Activated naive CD8-positive, alpha-beta T cell treated with anti-CD3 and anti-CD28 coated beads for 36 hours (primary cell): Measurements from ENCODE around the gene PFKFB2. TPM values are rescaled to one million over a fixed set of nuclear protein-coding genes. Genes with fewer than 3 reads are reported as not detected.

Source experiments
- DNase-seq: peaks from one replicate; pipeline ENCODE4 v3.0.0; 2021
- H3K27ac Mint-ChIP-seq: one replicate; pipeline ENCODE4 v1.8.0; 2022; ENCODE audit warnings: mild to moderate bottlenecking, moderate library complexity, mixed read lengths
- H3K27me3 Mint-ChIP-seq: one replicate; pipeline ENCODE4 v1.8.0; 2022; ENCODE audit warnings: mild to moderate bottlenecking, mixed read lengths
- H3K36me3 Mint-ChIP-seq: one replicate; pipeline ENCODE4 v1.8.0; 2021; ENCODE audit warnings: mild to moderate bottlenecking, mixed read lengths
- H3K4me1 Mint-ChIP-seq: one replicate; pipeline ENCODE4 v1.8.0; 2021; ENCODE audit warnings: mixed read lengths
- H3K4me3 Mint-ChIP-seq: one replicate; pipeline ENCODE4 v1.8.0; 2022; ENCODE audit warnings: mild to moderate bottlenecking, moderate library complexity, mixed read lengths
- H3K9me3 Mint-ChIP-seq: one replicate; pipeline ENCODE4 v1.8.0; 2022; ENCODE audit warnings: mixed read lengths
- total RNA-seq, 2 experiments: library from RNA; stranded (reverse); gene quantifications; one replicate each; pipeline ENCODE4 v1.2.3, GENCODE V29; 2021

Gene PFKFB2
- total RNA-seq, 2 experiments from 2014 or later: 3.9 to 5.2 TPM

DNA sequence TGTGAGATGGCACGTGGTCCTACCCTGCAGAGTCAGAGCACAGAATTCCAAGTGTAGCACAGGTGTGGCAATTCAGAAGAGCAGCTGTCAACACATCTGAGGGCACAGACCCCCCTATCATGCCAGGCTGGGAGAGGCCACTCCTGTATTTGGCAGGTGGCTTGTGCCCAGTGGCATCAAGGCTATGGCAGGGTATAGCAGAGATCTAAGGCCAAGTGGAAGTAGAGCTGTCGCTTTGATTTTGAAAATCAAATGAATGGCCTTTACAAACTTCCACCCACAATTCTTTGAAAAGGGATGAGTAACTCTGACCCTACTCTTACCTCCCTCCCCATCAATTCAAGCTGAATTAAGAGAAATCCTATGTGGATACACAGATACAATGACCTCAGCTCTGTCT is 33.9 kb upstream of the PFKFB2 start:
- Mint-ChIP-seq H3K27me3 (peaks cover 3% of the 10 kb centered on the region), H3K27ac (no peak overlapping the region), H3K36me3 (no peaks in the 10 kb centered on the region), H3K4me1 (peaks cover 4% of the 10 kb centered on the region), H3K4me3 (no peak overlapping the region), H3K9me3 (no peaks in the 10 kb centered on the region)
- no peak for DNase-seq

DNA sequence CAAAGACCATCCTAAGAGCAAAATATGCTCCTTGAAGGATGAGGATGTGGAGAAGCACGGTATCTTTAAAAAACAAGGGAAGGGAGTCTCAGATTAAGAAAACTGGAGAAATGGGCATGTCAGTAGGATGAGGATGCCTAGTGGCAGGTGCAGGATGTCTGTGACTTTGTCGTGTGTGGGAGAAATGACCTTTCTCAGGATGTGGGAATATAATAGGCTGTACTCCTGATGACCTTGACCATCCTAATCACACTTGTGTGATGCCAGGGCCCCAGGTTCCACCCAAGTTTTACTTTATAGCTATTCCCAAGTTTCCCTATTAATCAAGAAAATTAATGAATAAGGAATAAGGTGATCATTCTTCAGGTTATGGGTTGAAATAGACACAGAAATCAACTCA is 33.4 kb upstream of the PFKFB2 start:
- Mint-ChIP-seq H3K4me3 (no peak overlapping the region), H3K36me3 (no peaks in the 10 kb centered on the region), H3K27me3 (peaks cover 5% of the 10 kb centered on the region), H3K4me1 (peaks cover 7% of the 10 kb centered on the region), H3K9me3 (no peaks in the 10 kb centered on the region), H3K27ac (no peak overlapping the region)
- no peak for DNase-seq

DNA sequence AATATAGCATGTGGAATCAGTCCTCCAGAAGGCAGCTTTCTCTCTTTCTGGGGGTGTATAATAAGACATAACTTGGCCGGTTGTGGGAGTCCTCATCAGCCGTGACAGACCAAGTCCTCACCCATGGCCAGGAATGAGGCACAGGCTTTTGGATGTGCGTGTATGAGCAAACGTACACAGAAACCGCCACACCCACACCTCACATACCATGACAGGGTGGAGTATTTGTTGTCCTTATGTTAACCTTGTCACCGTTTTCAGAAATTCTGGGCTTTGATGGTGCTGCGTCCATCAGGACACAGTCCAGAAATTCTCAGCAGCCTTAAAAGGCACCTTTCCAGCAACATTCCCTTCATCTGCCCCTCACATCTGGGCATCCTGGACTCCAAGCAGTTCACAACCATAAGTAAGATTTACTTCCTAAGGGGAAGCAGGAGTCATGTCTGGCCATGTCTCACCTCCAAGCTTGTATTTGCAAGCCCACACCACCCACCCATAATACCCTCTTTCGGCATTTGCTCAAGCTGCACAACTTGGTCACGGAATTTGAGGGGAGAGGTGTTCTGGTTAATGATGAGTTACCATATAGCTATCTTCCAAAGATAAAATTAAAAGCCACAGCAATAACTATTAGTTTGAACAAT is 32.9 kb upstream of the PFKFB2 start:
- DNase-seq: no peak
- Mint-ChIP-seq H3K4me1 (peaks cover 9% of the 10 kb centered on the region), H3K27me3 (peaks cover 6% of the 10 kb centered on the region), H3K27ac (no peak overlapping the region), H3K36me3 (no peaks in the 10 kb centered on the region), H3K4me3 (no peak overlapping the region), H3K9me3 (no peaks in the 10 kb centered on the region)

DNA sequence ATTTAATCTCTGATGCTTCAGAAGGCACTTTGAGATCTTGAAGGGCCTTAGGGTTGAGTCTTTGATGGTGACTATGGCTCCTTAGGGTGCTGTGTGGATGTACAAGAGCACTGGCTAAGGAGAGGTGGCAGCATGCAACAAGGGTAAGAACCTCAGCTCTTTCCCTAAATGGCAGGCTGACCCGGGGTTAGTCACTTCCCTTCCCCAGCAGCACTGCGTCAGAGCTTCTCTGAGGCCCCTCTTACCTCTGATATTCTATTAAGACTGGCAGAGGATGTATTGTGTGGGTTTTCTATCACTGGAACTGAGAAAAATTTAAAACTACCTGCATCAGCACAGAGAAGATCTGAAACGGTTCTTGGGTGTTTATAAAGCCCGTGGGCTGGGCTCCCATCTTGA is 32.4 kb upstream of the PFKFB2 start:
- H3K27me3 Mint-ChIP-seq: peaks cover 6% of the 10 kb centered on the region
- peaks cover 9% of the 10 kb centered on the region for H3K4me1 Mint-ChIP-seq
- DNase-seq: no peak
- no peaks in the 10 kb centered on the region for H3K36me3 Mint-ChIP-seq
- H3K27ac Mint-ChIP-seq: no peak overlapping the region
- no peak overlapping the region for H3K4me3 Mint-ChIP-seq
- H3K9me3 Mint-ChIP-seq: no peaks in the 10 kb centered on the region

DNA sequence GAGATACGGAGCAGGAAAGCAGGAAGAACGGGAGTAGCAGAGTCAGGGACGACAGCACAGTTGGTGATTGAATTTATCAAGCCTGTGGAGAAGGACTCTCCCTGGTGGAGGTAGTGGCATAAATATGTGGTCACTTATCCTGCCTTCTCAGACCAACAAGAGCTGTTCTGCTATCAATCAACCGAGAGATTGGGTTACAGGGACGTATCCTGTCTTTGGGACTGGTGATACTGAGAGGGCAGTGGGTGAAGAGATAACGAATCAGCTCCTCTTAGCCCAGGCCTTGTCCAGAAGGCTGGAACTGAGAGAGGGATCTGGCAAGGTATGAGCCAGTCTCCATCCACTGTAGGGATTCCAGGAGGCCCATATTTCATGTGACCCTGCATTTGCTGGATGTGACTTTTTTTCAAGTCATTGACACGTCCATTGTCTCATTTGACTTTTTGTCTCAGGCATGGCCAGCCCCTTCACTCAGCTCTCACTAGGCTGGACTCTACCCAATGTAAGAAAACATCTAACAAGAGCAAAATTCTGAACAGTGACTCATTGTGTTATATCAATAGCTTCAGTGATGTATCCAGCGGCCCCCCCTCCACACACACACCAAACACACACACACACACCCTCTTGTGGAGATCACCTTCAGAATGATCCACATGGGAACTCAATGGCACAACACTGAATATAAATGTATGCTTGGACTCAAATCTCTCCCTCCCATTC is 31.8 kb upstream of the PFKFB2 start:
- H3K9me3 Mint-ChIP-seq: no peaks in the 10 kb centered on the region
- no peak overlapping the region for H3K4me3 Mint-ChIP-seq
- no peak for DNase-seq
- peaks cover 8% of the 10 kb centered on the region for H3K27me3 Mint-ChIP-seq
- no peaks in the 10 kb centered on the region for H3K36me3 Mint-ChIP-seq
- peaks cover 7% of the 10 kb centered on the region for H3K4me1 Mint-ChIP-seq
- no peak overlapping the region for H3K27ac Mint-ChIP-seq

DNA sequence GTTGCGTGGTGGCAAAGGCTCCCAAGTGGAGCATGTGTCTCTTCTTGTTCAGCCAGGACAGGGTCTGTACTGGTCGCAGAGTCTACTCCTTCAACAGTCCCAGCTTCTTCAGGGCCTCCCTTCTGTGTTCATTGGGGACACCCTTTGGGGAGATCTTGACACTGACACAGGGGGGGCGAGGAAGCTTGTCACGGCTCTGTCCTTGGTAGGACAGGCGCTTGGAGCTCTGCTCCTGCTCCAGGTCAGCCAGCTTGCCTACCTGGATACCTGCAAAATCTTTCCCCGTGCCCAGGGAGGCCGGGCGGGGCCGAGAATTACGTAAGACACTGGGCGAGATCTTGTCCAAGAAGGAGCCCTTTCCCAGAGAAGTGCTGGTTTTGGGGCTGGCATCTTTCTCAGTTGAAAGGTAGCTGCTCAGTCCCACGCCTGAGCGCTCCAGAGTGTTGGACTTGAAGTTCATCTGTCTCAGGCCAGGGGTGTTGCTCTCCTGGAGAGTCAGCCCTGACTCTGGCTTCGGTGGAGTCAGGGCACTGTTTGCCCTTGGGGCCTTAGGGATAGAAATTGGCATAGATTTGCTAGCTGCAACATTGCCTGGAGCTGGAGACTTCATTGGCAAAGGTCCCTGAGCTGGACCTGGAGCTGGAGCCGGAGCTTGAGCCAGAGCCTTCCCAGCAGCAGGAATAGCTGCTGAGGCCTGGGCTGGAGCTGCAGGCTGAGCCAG is 31.0 kb upstream of the PFKFB2 start:
- Mint-ChIP-seq H3K27me3 (peaks cover 12% of the 10 kb centered on the region), H3K4me1 (peaks cover 7% of the 10 kb centered on the region), H3K9me3 (no peaks in the 10 kb centered on the region), H3K4me3 (no peak overlapping the region), H3K36me3 (no peaks in the 10 kb centered on the region), H3K27ac (no peak overlapping the region)
- DNase-seq: no peak

DNA sequence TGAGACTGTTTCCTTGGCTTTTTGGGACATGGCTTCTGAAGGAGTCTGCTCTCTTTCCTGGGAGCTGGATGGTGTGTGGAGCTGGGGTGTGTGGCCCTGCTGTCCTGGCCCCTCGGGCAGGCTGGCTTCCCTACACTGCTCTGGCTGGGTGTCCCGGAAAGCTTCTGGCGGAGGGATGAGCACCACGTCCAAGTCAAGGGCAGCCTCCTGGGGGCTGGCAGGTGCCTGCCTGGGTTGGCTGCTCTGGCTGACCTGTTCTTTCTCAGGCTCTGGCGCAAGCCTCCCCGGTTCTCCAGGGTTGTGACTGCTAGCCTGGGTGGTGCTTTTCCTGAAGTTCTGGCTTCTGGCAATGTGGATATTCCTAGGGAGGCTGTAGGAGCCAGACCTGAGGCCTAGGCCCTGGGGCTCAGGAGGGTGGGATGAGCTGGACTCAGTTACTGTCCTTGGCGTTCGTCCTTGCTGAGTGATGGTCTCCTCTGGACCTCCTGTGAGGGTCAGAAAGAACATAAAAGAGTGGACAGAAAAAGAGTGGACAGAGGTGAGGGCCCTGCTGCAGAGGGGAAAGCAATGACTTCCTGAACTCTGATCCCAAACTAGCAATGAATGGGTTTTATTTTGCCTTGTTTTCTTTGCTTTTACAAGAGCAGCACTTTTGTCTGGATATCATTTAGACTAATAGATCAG is 29.9 kb upstream of the PFKFB2 start:
- Mint-ChIP-seq H3K36me3 (no peaks in the 10 kb centered on the region), H3K4me1 (peaks cover 7% of the 10 kb centered on the region), H3K4me3 (no peak overlapping the region), H3K27ac (no peak overlapping the region), H3K27me3 (peaks cover 18% of the 10 kb centered on the region), H3K9me3 (no peaks in the 10 kb centered on the region)
- DNase-seq: no peak

DNA sequence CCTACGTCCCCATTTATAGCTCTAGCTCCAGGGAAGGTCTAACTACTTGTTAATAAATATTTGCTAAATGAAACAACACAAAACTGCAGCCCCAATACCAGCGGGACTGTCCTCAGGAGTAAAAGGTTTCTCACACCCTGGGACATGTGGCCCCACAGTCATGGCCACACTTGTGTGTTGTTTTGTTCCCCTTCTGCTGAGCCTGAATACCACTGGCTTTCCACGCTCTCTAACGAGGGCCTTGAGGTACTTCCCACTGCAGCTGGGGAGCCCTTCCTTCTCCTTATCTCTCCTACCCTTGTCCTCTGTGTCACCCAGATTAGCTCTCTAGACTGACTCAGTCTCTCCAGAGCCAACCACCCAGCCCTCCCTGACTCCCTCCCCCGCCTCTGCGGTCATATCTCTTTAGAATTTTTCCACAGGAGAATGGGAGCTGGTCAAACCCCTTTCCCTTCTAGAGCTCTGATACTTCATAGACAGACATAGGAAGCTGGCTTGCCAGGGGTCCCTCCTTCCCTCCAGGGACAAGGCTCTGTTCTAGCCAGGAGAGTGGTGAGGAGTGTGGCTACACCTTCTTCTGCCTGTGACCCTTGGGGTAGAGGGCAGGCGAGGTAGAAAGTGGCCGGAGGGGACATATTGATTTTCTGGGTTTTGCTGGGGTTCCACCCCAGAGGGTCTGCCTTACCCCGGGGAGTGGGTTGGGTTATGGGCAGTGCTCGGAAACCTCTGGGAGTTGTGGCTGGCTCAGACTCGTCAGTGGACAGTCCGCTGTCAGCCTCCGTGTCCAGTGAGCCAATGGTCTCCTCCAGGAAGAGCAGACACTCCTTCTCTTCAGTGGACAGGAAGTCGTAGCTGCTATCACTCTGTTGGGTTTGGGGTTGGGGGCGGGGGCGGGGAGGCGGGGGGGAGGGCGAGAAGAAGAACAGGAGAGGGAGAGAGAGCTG is 28.6 kb upstream of the PFKFB2 start:
- Mint-ChIP-seq H3K36me3 (no peaks in the 10 kb centered on the region), H3K4me3 (no peak overlapping the region), H3K27me3 (peaks cover 26% of the 10 kb centered on the region)

DNA sequence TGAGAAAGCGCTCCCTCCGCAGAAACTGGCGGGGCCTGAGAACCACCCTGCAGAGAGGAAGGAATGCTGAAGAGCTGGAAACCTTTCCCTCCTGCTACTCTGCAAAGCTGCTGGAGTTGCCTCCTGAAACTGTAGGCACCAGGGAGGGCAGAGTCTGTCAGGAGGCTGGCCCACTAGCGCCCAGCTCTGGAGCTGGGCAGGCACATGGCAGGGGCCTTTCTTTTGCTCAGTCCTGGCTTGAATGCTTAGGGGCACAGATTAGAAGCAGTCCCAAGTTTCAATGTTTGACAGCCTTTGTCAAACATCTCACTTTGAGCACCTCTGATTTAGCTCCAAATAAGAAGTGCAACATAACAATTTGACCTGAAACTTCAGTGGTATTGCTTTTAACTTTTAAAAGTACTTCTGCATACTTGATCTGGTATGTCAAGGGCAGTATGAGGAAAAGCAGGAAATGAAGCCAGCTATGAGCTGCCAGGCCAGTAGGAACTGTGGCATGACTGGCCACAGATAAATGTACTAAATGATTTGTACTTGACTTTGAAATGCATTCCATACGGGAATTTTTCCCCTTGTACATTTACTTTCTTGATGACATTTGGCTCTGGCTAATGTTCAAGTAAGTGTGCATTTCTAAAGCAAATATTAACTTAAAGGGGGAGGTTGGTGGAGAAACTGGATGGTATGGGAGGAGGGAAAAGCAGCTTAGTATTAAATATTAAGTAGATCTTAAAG is 27.8 kb upstream of the PFKFB2 start:
- DNase-seq: no peak
- Mint-ChIP-seq H3K27ac (no peak overlapping the region), H3K36me3 (no peaks in the 10 kb centered on the region), H3K27me3 (peaks cover 30% of the 10 kb centered on the region), H3K4me3 (no peak overlapping the region), H3K9me3 (no peaks in the 10 kb centered on the region), H3K4me1 (peaks cover 7% of the 10 kb centered on the region)

More for the DNA sequence above, 28.6 kb upstream of the PFKFB2 start:
- Mint-ChIP-seq H3K9me3 (no peaks in the 10 kb centered on the region), H3K27ac (no peak overlapping the region), H3K4me1 (peaks cover 7% of the 10 kb centered on the region)
- DNase-seq: peak; percentile 14

DNA sequence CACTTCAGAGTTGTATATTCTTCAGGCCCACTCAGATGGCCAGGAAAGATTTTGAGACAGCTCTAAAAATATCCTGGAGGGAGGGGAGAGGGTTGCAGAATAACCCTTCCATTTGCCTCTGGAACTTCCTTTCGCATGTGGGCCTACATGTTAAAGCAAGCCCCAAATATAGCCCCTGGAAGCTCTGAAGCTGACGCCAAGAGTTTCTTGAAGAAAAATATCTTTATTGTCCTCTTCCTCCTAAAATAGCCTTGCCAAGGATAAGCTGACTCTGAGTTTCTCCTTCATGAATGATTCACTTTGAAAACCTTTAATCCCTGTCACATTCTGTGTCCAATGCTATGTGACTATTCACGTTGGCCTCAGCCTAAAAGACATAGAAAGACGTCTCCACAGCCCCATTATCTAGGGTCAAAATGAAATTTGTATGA is 27.0 kb upstream of the PFKFB2 start:
- DNase-seq: no peak
- H3K4me3 Mint-ChIP-seq: no peak overlapping the region
- no peaks in the 10 kb centered on the region for H3K36me3 Mint-ChIP-seq
- no peaks in the 10 kb centered on the region for H3K9me3 Mint-ChIP-seq
- H3K4me1 Mint-ChIP-seq: peaks cover 7% of the 10 kb centered on the region
- H3K27me3 Mint-ChIP-seq: peaks cover 35% of the 10 kb centered on the region
- no peak overlapping the region for H3K27ac Mint-ChIP-seq

DNA sequence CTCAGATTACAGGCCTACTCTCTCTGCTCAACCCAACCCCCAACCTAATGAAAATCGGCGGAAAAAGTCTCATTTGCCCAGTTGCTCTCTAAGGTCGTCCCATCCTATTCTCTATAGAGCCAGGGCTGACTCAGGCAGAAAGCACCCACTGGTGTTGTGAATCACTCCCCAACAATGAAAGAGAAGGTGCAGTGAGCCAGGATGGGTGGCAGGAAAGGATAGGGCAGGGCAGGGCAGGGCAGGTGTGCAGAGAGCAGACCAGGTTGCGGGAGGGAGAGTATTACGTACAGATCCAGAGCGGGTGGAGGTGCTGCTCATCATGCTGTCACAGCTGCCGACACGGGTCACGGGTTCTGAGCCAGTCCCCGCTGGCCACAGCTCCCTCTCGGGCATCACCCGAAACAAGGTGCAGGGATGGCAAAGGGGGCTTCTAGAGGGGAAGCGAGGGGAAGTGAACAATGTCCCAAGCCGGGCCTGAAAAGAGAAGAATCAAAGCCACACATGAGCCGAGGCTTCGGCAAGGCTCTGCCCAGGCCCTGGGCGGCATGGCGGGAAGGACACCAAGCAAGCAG is 25.8 kb upstream of the PFKFB2 start:
- Mint-ChIP-seq H3K9me3 (no peaks in the 10 kb centered on the region), H3K27ac (no peak overlapping the region), H3K4me3 (no peak overlapping the region), H3K4me1 (peaks cover 7% of the 10 kb centered on the region), H3K27me3 (peaks cover 41% of the 10 kb centered on the region), H3K36me3 (no peaks in the 10 kb centered on the region)
- DNase-seq: no peak

DNA sequence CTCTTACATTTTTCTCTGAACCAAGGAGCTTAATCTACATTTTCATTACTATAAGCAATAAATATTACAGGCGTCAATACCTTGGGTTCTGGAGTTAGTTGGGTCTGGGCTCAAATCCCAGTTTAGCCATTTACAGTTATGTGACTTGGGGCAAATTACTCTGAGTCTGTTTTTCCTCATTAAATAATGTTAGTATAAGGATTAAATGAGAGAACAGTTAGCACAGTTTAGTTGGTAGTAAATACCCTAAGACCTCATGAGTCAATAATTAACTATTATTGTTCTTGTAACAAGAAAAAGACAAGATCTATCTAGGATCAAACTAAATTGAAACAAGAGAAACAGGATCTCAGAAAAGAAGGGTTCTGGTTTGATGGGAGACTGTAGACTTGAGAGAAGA is 25.2 kb upstream of the PFKFB2 start:
- Mint-ChIP-seq H3K4me1 (peaks cover 7% of the 10 kb centered on the region), H3K27me3 (peaks cover 46% of the 10 kb centered on the region), H3K27ac (no peak overlapping the region)

DNA sequence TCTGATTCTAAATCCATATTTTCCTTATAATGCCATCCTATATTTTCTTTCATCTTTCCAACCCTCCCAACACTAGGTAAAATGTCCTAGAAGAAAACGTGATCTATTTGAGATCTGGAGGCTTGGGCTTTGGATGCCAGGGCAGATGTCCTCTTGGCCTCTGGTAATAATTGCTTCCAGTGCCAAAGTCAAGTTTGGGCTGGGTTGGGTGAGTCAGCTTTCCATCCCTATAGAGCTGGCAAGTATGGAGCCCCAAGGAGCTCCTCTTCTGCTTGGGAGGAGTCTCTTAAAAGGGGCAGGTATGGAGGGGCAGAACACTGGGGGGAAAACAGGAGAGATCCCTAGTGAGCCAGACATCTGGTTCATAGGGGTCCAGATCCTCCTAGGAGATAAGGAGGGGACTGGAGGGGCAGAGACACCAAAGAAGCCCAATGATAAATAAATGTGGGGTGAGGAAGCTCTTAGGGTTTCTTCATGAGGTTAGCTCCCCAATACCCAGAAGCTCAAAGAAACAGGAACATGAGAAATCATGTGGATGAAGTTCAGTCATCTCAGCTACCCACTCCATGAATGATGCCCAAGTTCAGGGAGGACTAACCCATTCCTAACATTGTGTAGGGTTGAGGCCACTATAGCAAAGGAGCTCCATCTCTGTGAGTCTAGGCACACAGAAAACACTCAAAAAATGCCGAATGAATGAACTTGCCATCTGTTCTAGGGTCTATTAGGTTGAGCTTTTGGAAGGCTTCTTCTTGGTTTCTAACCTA is 24.0 kb upstream of the PFKFB2 start:
- no peaks in the 10 kb centered on the region for H3K36me3 Mint-ChIP-seq
- peaks cover 54% of the 10 kb centered on the region for H3K27me3 Mint-ChIP-seq
- DNase-seq: no peak
- no peak overlapping the region for H3K27ac Mint-ChIP-seq
- peaks cover 5% of the 10 kb centered on the region for H3K4me1 Mint-ChIP-seq
- H3K4me3 Mint-ChIP-seq: no peak overlapping the region
- no peaks in the 10 kb centered on the region for H3K9me3 Mint-ChIP-seq

More for the DNA sequence above, 25.2 kb upstream of the PFKFB2 start:
- H3K36me3 Mint-ChIP-seq: no peaks in the 10 kb centered on the region
- DNase-seq: no peak
- H3K9me3 Mint-ChIP-seq: no peaks in the 10 kb centered on the region
- H3K4me3 Mint-ChIP-seq: no peak overlapping the region
